ENCODE data around the gene SIK3.

Gene SIK3

DNA sequence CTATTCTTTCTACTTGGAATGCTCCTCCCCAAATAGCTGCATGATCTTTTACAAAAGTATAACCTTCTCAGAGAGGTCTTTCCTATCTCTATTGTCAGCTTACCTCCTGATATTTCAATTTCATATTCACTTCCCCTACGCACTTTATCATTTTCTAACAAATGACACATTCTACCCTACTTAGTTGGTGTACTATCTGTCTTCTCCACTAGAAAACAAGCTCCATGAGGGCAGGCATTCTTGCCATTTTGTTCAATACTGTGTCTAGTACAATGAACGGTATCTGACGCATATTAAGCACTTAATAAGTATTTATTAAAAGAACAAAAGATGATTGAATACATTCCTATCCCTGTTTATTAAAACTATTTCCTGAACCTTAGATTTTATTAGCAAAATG lies 164.3 kb downstream of the SIK3 start:
- no peak for DNase-seq (ENCODE audit: low read depth in 1 of 2, low spot score in 1 of 2)
- H3K4me3 ChIP-seq (replicated peaks; ENCODE audit: insufficient read depth, low read length) = no peak overlapping the region
- no peaks in the 10 kb centered on the region for H3K27me3 ChIP-seq (ENCODE audit: insufficient read depth, poor library complexity, severe bottlenecking)
- no peak overlapping the region for H3K27ac ChIP-seq (replicated peaks)
- no peak for TF ChIP-seq GABPA (IDR thresholded peaks at IDR 0.05; ENCODE audit: low read depth)
- TF ChIP-seq SPI1 (IDR thresholded peaks at IDR 0.05; ENCODE audit: borderline replicate concordance, low read depth) = no peak
- TF ChIP-seq, protein P1, sequence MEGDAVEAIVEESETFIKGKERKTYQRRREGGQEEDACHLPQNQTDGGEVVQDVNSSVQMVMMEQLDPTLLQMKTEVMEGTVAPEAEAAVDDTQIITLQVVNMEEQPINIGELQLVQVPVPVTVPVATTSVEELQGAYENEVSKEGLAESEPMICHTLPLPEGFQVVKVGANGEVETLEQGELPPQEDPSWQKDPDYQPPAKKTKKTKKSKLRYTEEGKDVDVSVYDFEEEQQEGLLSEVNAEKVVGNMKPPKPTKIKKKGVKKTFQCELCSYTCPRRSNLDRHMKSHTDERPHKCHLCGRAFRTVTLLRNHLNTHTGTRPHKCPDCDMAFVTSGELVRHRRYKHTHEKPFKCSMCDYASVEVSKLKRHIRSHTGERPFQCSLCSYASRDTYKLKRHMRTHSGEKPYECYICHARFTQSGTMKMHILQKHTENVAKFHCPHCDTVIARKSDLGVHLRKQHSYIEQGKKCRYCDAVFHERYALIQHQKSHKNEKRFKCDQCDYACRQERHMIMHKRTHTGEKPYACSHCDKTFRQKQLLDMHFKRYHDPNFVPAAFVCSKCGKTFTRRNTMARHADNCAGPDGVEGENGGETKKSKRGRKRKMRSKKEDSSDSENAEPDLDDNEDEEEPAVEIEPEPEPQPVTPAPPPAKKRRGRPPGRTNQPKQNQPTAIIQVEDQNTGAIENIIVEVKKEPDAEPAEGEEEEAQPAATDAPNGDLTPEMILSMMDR (IDR thresholded peaks at IDR 0.05; ENCODE audit: insufficient read depth, low read length) = no peak
- TF ChIP-seq, protein P2, sequence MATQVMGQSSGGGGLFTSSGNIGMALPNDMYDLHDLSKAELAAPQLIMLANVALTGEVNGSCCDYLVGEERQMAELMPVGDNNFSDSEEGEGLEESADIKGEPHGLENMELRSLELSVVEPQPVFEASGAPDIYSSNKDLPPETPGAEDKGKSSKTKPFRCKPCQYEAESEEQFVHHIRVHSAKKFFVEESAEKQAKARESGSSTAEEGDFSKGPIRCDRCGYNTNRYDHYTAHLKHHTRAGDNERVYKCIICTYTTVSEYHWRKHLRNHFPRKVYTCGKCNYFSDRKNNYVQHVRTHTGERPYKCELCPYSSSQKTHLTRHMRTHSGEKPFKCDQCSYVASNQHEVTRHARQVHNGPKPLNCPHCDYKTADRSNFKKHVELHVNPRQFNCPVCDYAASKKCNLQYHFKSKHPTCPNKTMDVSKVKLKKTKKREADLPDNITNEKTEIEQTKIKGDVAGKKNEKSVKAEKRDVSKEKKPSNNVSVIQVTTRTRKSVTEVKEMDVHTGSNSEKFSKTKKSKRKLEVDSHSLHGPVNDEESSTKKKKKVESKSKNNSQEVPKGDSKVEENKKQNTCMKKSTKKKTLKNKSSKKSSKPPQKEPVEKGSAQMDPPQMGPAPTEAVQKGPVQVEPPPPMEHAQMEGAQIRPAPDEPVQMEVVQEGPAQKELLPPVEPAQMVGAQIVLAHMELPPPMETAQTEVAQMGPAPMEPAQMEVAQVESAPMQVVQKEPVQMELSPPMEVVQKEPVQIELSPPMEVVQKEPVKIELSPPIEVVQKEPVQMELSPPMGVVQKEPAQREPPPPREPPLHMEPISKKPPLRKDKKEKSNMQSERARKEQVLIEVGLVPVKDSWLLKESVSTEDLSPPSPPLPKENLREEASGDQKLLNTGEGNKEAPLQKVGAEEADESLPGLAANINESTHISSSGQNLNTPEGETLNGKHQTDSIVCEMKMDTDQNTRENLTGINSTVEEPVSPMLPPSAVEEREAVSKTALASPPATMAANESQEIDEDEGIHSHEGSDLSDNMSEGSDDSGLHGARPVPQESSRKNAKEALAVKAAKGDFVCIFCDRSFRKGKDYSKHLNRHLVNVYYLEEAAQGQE (IDR thresholded peaks at IDR 0.05; ENCODE audit: insufficient replicate concordance, low read depth) = no peak
- no peak for TF ChIP-seq POLR2AphosphoS5 (IDR thresholded peaks at IDR 0.05; ENCODE audit: low read depth)

DNA sequence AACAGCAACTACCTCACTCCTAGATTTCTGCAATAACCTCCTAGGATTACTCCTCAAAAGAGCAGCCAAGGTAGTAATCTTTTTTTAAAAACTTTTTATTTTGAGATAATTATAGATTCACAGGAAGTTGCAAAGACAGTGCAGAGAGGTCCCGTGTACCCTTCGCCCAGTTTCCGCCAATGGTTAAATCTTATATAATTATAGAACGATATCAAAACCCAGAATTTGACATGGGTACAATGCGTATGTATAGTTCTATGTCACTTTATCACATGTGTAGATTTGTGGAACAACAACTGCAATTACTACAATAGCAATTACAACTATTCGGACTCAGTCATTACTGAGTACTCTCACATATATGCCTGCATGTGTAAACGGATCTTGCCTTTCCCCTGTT lies 166.0 kb downstream of the SIK3 start:
- Histone ChIP-seq H3K4me3 (replicated peaks; ENCODE audit: insufficient read depth, low read length) (no peak overlapping the region), H3K27me3 (ENCODE audit: insufficient read depth, poor library complexity, severe bottlenecking) (no peaks in the 10 kb centered on the region), H3K27ac (replicated peaks) (peak overlapping the region; percentile 74)
- no peak for DNase-seq (ENCODE audit: low read depth in 1 of 2, low spot score in 1 of 2)
- no peak for TF ChIP-seq GABPA (IDR thresholded peaks at IDR 0.05; ENCODE audit: low read depth)
- TF ChIP-seq, protein P2 (IDR thresholded peaks at IDR 0.05; ENCODE audit: insufficient replicate concordance, low read depth) = no peak
- TF ChIP-seq, protein P1 (IDR thresholded peaks at IDR 0.05; ENCODE audit: insufficient read depth, low read length) = no peak
- TF ChIP-seq POLR2AphosphoS5 (IDR thresholded peaks at IDR 0.05; ENCODE audit: low read depth) = no peak
- no peak for TF ChIP-seq SPI1 (IDR thresholded peaks at IDR 0.05; ENCODE audit: borderline replicate concordance, low read depth)

- Histone ChIP-seq H3K27me3 (ENCODE audit: insufficient read depth, poor library complexity, severe bottlenecking) (no peaks in the 10 kb centered on the region), H3K27ac (replicated peaks) (peak overlapping the region; percentile 74), H3K4me3 (replicated peaks; ENCODE audit: insufficient read depth, low read length) (no peak overlapping the region)
- TF ChIP-seq SPI1 (IDR thresholded peaks at IDR 0.05; ENCODE audit: borderline replicate concordance, low read depth) = peak; percentile 61; the same call in 1 of the 2 replicates
- TF ChIP-seq, protein P1 (IDR thresholded peaks at IDR 0.05; ENCODE audit: insufficient read depth, low read length) = no peak
- peak in 1 of 2 experiments; percentile 54 for DNase-seq (ENCODE audit: low read depth in 1 of 2, low spot score in 1 of 2)
Measured at GRCh38 chr11:116931206-116931953, 166.8 kb downstream of the SIK3 start.

Data from HL-60 (cell line).